ENCODE data around the gene PBX3.

DNA sequence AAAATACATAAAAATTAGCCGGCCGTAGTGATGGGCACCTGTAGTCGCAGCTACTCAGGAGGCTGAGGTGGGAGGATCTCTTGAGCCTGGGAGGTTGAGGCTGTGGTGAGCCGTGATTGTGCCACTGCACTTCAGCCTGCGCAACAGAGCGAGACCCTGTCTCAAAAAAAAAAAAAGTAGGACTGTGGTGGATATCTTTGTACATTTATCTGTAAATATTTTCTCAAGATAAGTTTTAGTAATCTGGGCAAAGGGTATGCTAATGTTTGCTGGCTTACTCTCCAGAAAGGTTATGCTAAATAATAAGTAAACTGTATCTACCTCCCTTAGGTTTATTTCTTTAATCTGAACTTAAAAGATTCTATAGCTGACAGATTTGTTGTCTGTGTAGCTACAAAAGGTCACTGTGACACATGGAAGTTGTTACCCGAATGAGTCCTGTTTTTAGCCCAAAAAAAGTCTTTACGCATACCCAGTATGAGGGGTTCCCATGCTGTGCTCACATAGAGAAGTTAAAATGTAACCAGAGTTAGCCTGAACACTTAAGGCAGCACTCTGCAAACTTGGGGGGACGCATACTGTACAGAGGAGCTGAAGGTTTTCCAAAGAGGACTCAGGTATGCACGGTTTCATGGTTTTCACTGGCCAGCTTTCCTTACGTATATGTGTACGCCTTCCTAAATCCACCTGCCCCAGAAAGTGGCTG, 206.3 kb downstream of the PBX3 start:
- TF ChIP-seq, protein P1, sequence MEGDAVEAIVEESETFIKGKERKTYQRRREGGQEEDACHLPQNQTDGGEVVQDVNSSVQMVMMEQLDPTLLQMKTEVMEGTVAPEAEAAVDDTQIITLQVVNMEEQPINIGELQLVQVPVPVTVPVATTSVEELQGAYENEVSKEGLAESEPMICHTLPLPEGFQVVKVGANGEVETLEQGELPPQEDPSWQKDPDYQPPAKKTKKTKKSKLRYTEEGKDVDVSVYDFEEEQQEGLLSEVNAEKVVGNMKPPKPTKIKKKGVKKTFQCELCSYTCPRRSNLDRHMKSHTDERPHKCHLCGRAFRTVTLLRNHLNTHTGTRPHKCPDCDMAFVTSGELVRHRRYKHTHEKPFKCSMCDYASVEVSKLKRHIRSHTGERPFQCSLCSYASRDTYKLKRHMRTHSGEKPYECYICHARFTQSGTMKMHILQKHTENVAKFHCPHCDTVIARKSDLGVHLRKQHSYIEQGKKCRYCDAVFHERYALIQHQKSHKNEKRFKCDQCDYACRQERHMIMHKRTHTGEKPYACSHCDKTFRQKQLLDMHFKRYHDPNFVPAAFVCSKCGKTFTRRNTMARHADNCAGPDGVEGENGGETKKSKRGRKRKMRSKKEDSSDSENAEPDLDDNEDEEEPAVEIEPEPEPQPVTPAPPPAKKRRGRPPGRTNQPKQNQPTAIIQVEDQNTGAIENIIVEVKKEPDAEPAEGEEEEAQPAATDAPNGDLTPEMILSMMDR (IDR thresholded peaks at IDR 0.05; ENCODE audit: low read depth, low read length, poor library complexity, severe bottlenecking), result no peak
- TF ChIP-seq EZH2phosphoT487 (IDR thresholded peaks at IDR 0.05; ENCODE audit: borderline replicate concordance, low read length), result no peak
